Erythroblast (primary cell): ENCODE measurements around the gene C2CD3.
"Not testable (repeated sequence)": the region's sequence is repeated elsewhere in the genome, so short reads cannot be mapped to it uniquely, and the experiment has no call there.

Experiments
- DNase-seq, 2 experiments: peaks; one replicate each; lab custom pipeline; 2025; lab: John Stamatoyannopoulos, UW
- GATA1 ChIP-seq: IDR thresholded peaks from 2 replicates; pipeline ENCODE4 v1.6.1; 2011; ENCODE audit warnings: low read depth, mild to moderate bottlenecking, control low read depth, low read length, moderate library complexity
- POLR2A ChIP-seq: IDR thresholded peaks from 2 replicates; pipeline ENCODE4 v1.6.1; 2011; ENCODE audit warnings: mild to moderate bottlenecking, low read length

C2CD3 gene

GRCh38 chr11:74142624-74143023 lies 28.2 kb downstream of the C2CD3 start:
- no peak for DNase-seq

GRCh38 chr11:74141908-74142307 lies 28.9 kb downstream of the C2CD3 start:
- no peak for TF ChIP-seq GATA1
- TF ChIP-seq POLR2A: no peak
- DNase-seq: no peak

More at GRCh38 chr11:74142624-74143023, 28.2 kb downstream of the C2CD3 start:
- no peak for TF ChIP-seq POLR2A
- TF ChIP-seq GATA1: no peak

- no peak for DNase-seq
- no peak for TF ChIP-seq GATA1
- no peak for TF ChIP-seq POLR2A
These were observed 29.5 kb downstream of the C2CD3 start for GRCh38 chr11:74141241-74141695.

GRCh38 chr11:74139919-74140431 lies 30.8 kb downstream of the C2CD3 start:
- DNase-seq: not testable (repeated sequence)

- TF ChIP-seq POLR2A: no peak
- TF ChIP-seq GATA1: no peak
- DNase-seq: peak in 1 of 2 experiments; percentile 7
These were observed 31.5 kb downstream of the C2CD3 start for GRCh38 chr11:74139151-74139918.

- TF ChIP-seq POLR2A (no peak), GATA1 (no peak)
- DNase-seq: peak; percentile 6 to 43
These were observed 32.2 kb downstream of the C2CD3 start for GRCh38 chr11:74138572-74138971.

- TF ChIP-seq POLR2A (no peak), GATA1 (no peak)
- no peak for DNase-seq
These were observed 32.8 kb downstream of the C2CD3 start for GRCh38 chr11:74138021-74138420.

- no peak for TF ChIP-seq POLR2A
- TF ChIP-seq GATA1: no peak
- DNase-seq: peak in 1 of 2 experiments; percentile 12
These were observed 35.5 kb downstream of the C2CD3 start for GRCh38 chr11:74135127-74135840.

- TF ChIP-seq POLR2A: no peak
- TF ChIP-seq GATA1: no peak
- DNase-seq: no peak
These were observed 36.1 kb downstream of the C2CD3 start for GRCh38 chr11:74134661-74135060.

- TF ChIP-seq GATA1 (no peak), POLR2A (no peak)
- DNase-seq: no peak
These were observed 37.4 kb downstream of the C2CD3 start for GRCh38 chr11:74133436-74133835.

GRCh38 chr11:74132833-74133232 lies 38.0 kb downstream of the C2CD3 start:
- no peak for TF ChIP-seq GATA1
- no peak for TF ChIP-seq POLR2A
- DNase-seq: no peak

- not testable (repeated sequence) for DNase-seq
These were observed 41.7 kb downstream of the C2CD3 start for GRCh38 chr11:74129121-74129520.

GRCh38 chr11:74123008-74123448 lies 47.8 kb downstream of the C2CD3 start:
- no peak for DNase-seq
- TF ChIP-seq POLR2A (no peak), GATA1 (no peak)

- TF ChIP-seq GATA1: no peak
- TF ChIP-seq POLR2A: no peak
- DNase-seq: no peak
These were observed 49.0 kb downstream of the C2CD3 start for GRCh38 chr11:74121804-74122203.

GRCh38 chr11:74120260-74121035 lies 50.4 kb downstream of the C2CD3 start:
- DNase-seq: not testable (repeated sequence)
